GM21390 (cell line): ENCODE data around the gene SLC23A2.
"Not testable (repeated sequence)": the region's sequence is repeated elsewhere in the genome, so short reads cannot be mapped to it uniquely, and the experiment has no call there.

Source experiments
- ATAC-seq: cut with Tn5 transposase; IDR thresholded peaks from one replicate; pipeline ENCODE4 v1.9.1; 2021; ENCODE audit not compliant: unreplicated experiment

The SLC23A2 gene

GRCh38 chr20:4937407-4938319, 63.6 kb downstream of the SLC23A2 start:
- ATAC-seq, result no peak

DNA sequence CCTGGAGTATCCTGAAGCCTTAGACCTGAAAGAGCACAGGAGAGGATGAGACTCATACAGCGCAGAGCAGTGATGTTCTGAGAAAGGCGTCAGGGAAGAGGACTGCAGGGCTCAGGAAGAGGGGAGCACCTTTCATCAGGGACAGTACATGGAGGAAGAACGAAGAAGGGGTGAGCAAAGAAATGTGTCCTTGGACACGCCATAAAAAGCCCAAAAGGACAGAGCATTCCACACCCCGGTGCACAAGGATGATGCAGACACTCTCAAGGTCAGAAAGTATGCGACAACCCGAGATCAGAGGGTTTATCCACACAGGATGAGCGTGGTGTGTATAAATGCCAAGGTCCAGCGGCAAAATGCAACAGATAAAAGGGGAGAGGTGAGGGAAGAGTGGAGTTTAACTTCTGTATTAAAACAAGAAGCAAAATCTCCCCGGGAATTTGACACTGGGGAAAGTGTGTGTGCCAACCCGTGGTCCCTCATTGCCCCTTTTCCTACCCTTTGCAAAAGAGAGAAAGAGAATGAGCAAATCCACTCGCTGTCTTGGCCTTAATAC, 64.4 kb downstream of the SLC23A2 start:
- no peak for ATAC-seq

GRCh38 chr20:4936392-4936850, 64.9 kb downstream of the SLC23A2 start:
- ATAC-seq, result no peak

DNA sequence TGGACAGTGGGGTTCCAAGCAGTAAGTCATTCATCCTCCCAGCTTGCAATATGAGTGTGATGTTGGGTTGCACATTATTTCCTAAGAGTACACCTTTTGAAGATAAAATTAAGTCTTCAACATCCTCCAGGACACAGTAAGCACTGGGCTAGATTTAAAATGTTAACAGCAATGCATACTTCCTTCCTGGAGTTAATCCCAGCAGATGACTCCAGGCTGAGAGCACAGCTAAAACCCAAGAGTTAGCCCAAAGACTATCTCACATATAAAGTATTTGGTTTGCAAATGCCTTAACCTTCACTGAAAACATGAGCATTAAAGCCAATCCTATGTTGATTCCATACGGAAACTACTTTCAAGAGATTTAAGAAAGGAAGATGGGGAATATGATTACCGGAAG, 69.2 kb downstream of the SLC23A2 start:
- no peak for ATAC-seq

- no peak for ATAC-seq
Measured at GRCh38 chr20:4929686-4930397, 71.5 kb downstream of the SLC23A2 start.

- ATAC-seq, result no peak
Measured at GRCh38 chr20:4926531-4927156, 74.7 kb downstream of the SLC23A2 start.

DNA sequence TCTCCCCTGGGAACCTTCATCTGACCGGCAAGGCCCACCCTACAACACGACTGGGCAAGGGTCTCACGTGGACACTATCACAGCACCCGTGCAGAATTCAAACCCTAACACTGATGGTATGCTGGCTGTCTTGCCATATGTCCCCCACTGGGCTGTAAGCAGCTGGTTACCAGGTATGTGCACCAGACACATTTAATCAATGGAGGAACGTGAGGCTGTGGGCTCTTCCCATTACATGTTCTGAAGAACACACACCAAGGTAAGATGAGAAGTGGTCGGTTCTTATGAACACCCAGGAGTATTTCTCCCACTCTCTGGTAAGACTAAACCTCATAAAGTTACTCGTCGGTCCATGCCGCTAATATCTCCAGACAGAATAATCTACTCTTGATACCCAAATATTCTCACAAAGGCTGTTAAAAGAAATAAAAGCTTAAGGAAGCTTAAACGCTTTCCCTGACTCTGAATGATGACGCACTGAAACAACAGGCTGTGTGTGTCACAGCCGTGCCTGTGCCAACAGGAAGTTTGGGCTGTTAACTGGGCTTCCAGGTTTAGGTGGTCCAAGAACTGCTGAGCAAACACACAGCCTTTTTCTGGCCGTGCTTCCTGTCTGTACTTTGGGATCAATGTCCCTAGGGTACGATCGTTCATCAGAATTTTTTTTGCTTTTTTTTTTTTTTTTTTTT, 75.3 kb downstream of the SLC23A2 start:
- ATAC-seq, result no peak

GRCh38 chr20:4924446-4924845, 76.9 kb downstream of the SLC23A2 start:
- no peak for ATAC-seq

DNA sequence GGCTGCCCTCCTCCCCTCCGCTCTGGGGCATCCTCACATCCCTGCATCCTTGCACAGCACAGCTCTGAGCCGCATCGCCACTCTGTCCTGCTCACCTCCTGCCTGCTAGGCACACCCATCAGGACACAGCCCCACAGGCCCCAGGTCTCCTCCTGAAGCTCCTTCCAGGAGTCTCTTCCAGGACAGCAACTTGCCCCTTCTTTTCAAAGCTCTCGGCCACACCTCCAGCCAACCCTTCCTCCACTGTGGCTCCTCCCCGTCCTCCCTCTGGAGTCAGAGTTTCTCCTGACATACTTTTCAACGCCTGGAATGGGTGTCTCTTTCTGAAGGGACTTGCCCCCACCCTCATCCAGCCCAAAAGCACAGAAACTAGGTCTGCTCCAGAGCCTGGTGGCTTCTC, 77.3 kb downstream of the SLC23A2 start:
- ATAC-seq, result no peak

DNA sequence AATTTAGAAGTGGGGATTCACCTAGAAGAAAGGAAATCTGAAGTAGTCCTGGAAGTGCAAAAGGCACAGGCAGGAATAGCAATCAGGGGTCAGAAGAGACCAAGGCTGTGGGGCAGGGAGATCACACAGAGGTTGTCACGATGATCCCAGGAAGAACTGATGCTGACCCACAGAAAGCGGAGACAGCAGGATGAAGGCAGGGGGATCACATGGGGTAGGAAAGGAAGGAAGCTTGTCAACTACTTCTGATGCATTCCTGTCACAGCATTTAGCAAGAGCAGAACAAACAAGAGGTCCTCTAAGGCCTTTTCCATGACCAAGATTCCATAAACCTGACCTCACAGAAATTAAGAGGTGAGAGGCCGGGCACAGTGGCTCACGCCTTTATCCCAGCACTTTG, 79.1 kb downstream of the SLC23A2 start:
- no peak for ATAC-seq

GRCh38 chr20:4921271-4921670, 80.0 kb downstream of the SLC23A2 start:
- ATAC-seq, result not testable (repeated sequence)

DNA sequence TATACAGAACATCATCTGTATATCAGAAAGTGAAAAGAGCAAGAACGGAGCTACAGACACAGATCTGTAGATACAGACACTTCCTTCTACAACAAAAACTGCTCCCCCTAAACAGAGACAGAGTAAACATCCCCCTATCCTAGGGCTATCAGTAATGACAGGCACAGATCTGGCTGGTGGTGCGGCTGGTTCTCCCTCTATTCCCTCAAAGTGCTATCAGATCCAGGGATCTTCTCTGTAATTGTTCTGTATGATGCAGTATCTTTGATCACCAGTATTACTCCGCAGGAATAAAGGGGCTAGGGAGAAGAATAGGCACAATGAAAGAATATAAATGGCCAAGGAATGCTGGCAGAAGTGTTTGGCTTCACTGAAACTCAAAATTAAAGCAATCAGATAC, 80.7 kb downstream of the SLC23A2 start:
- ATAC-seq, result no peak

GRCh38 chr20:4920131-4920530, 81.2 kb downstream of the SLC23A2 start:
- ATAC-seq, result no peak

DNA sequence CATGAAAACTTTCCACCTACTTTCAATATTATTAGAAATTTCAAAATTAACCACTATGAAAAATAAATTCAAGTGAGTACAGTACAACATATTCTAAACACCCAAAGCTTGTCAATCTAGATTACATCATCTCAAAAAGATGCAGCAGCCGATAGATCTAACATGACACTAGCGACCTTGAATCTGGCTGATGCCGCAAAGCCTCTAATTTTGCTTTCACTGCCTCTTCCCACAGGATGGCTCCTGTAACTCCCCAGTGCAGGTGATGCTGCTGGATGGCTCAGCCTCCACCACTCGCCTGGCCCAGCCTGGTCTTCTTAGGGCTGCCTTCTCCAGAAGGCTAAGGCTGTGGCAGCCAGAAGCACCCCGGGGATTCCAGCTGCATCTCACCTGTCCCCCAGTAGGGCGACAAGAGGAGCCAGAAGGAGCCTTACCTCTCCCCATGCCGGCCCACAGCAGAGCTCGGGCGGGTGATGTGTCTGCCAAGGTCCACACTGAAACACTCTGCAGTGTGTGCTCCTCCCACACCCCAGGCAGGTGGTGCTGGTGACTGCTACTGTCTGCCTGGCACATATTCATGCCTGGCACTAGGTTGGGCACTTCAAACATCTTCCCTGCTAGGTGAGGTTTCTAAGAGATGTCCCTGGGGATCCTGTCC, 82.1 kb downstream of the SLC23A2 start:
- ATAC-seq, result no peak

DNA sequence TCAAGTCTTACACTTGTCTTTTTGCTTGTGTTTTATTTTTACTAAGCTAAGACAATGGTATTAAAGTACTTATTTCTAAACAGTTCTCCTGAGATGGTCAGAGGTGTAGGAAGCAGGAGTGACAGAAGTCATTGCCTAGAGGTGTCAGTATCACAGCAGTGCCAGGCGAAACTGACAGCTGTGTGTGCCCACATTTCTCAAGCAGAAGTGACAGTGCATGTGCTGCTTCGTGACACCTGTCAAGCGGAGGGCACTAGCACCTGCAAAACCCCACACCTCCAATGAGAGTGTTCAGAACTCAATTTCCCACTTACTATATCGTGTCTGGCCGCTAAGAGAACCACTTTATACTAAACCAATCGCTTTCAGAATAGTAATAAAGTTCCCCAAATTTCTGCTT, 82.8 kb downstream of the SLC23A2 start:
- no peak for ATAC-seq

DNA sequence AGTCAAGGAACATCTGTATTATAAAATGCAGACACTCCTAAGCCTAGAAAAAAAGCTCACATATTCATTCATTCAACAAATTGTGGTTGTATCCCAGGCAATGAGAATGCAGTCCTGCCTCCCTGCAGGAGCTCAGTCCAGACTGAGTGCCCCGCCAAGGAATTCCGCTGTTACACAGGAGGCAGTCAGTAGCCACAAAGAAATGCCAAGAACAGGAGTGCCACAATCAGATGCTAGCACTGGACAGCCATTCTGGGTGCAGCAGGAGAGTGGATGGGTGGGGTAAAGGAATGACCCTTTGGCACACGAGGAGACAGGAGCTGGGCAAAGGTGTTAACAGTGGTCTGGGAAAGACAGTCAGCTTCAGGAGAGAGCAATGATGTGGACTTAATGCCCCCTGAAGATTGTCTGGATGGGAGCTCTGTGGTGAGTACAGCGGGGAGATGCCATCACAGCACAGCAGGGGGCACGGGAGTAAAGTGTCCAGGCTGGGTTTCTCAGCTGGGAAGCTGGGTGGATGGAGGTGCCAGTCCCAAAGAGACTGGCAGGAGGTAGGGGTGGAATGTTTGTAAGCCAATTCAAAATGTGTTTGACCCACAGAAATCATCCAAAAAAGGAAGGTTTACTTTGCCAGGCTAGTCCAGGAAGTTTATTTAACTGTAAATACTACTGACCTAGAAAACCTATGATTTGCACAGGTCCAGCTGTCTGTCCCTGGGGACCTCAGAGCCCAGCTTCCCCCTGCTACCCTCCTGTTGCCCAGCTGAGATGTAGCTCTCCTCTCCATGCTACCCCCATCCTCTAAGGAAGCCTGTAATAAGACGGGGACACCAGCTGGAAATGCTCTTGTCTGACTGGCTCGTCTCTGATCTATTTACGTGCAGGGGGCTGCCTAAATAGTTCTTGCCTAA, 84.1 kb downstream of the SLC23A2 start:
- no peak for ATAC-seq

GRCh38 chr20:4913147-4913546, 88.2 kb downstream of the SLC23A2 start:
- ATAC-seq, result no peak

DNA sequence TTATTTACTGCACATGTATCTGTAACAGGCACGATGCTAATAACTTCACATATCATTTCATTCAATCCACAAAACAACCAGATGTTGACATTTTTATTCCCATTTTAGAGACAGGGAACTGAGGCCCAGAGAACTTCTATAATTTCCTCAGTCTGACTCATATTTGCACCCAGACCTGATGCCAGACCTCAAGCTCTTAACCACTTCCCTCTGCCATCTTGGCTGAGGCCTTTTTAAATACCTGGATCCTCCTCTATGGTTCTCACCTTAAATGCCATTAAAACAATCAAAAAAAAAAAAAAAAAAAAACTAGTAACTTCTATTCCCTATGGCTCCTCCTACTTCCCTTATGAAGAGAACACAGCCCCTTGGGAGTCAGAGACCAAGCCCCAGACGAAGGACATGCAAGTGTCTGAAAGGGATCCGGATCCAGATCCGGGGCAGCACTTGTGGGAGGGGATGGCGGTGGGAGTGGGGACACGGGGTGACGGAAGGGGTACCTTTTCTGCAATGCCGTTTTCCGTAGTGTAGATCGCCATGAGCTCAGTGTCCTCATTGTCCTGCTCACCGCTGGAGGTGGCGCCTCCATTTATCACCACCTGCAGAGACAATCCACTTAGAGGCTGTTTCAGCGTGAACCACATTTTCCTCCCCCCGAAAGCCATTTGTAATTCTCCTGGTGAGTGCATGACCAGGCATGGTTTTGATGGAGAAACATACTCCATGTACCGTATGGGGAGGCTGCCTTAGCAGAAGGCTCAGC, 88.7 kb downstream of the SLC23A2 start:
- no peak for ATAC-seq

DNA sequence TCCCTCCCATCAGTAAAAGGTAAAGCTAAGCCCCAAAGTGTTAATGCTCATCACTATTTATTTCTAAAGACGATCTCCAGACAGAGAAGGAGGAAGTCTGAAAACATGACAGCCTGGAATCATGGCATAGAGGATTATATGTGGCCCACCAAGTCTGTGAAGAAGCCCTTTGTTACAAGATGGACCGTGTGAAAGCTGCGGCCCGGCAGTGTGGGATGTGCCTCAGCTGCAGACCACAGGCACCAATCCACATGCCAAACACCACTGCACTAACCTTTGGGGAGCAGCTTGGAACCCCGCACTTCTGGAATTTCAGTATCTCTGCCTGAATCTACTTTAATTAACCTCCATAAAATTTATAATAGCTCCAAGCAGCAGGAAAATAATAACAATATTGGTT, 90.4 kb downstream of the SLC23A2 start:
- no peak for ATAC-seq
